ENCODE data around the gene SOHLH1. TPM values are rescaled to one million over a fixed set of nuclear protein-coding genes. Genes with fewer than 3 reads are reported as not detected.

SOHLH1 gene
- polyA plus RNA-seq, 2 of the 4 experiments (the other 2 are of a cell fraction), result not detected

DNA sequence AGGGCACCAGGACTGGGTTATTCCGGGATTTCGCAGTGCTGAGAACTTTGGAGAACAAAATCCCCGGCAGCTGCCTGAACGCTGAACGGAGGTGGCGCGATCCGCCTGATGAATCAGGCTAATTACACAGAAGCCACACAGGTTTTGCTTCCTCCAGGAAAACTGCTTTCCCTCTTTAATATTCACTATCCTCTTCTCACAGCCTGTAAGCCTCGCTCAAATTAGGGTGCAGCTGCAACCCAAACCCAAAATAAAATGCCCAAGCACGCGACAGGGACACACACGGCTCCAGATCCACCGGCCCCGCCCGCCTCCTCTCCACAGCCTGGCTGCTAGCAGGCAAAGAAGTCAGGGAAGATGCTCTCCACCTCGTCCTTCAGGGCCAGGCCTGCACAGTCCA, 6.0 kb downstream of the SOHLH1 start:
- no peak overlapping the region for H3K4me3 ChIP-seq
- no peak overlapping the region for H3K27ac ChIP-seq
- FAIRE-seq (no peak), DNase-seq (ENCODE audit: low read depth in 1 of 2, low spot score in 1 of 2) (no peak), ATAC-seq (peak in 1 of 2 experiments; percentile 21; a peak in 1 of 6 replicates)
- ChIA-PET CTCF (interaction anchor here (1.0 to 2.1 kb wide), 4 partner anchors 9 to 12 kb away, joined by 3 to 5 read pairs (median 3); no protein-coding TSS in a partner anchor), POLR2A (no interaction called here)
- no peaks in the 10 kb centered on the region for H3K4me1 ChIP-seq
- no peaks in the 10 kb centered on the region for H3K9me3 ChIP-seq
- no peak overlapping the region for H3K4me2 ChIP-seq
- TF ChIP-seq CBX2 (IDR thresholded peaks at IDR 0.05; ENCODE audit: borderline replicate concordance, low read depth), result no peak
- no peak for TF ChIP-seq KDM5A (IDR thresholded peaks at IDR 0.05)
- TF ChIP-seq, protein P1, sequence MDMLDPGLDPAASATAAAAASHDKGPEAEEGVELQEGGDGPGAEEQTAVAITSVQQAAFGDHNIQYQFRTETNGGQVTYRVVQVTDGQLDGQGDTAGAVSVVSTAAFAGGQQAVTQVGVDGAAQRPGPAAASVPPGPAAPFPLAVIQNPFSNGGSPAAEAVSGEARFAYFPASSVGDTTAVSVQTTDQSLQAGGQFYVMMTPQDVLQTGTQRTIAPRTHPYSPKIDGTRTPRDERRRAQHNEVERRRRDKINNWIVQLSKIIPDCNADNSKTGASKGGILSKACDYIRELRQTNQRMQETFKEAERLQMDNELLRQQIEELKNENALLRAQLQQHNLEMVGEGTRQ (IDR thresholded peaks at IDR 0.05), result no peak
- no peak for TF ChIP-seq MAFK (IDR thresholded peaks at IDR 0.05; ENCODE audit: partially characterized antibody)
- TF ChIP-seq BHLHE40 (IDR thresholded peaks at IDR 0.05; ENCODE audit: low read depth, low read length), result no peak
- no peak for TF ChIP-seq HOXB13 (CRISPR knock-in tag; IDR thresholded peaks at IDR 0.05; ENCODE audit: low read depth)
- no peak for TF ChIP-seq RAD21 (conservative IDR thresholded peaks at IDR 0.05 in 1 of 2, IDR thresholded peaks at IDR 0.05 in 1 of 2)
- no peak for TF ChIP-seq RFX5 (IDR thresholded peaks at IDR 0.05)
- TF ChIP-seq RARB (CRISPR knock-in tag; IDR thresholded peaks at IDR 0.05), result no peak
- no peak for TF ChIP-seq HOXA7 (CRISPR knock-in tag; IDR thresholded peaks at IDR 0.05)
- TF ChIP-seq EHMT2 (IDR thresholded peaks at IDR 0.05; ENCODE audit: low read depth), result no peak
- no peak for TF ChIP-seq JUN (IDR thresholded peaks at IDR 0.05)
- TF ChIP-seq FOXS1 (CRISPR knock-in tag; IDR thresholded peaks at IDR 0.05), result no peak
- no peak for TF ChIP-seq POLR2A (IDR thresholded peaks at IDR 0.05; ENCODE audit: low read length)
- TF ChIP-seq, protein P2, sequence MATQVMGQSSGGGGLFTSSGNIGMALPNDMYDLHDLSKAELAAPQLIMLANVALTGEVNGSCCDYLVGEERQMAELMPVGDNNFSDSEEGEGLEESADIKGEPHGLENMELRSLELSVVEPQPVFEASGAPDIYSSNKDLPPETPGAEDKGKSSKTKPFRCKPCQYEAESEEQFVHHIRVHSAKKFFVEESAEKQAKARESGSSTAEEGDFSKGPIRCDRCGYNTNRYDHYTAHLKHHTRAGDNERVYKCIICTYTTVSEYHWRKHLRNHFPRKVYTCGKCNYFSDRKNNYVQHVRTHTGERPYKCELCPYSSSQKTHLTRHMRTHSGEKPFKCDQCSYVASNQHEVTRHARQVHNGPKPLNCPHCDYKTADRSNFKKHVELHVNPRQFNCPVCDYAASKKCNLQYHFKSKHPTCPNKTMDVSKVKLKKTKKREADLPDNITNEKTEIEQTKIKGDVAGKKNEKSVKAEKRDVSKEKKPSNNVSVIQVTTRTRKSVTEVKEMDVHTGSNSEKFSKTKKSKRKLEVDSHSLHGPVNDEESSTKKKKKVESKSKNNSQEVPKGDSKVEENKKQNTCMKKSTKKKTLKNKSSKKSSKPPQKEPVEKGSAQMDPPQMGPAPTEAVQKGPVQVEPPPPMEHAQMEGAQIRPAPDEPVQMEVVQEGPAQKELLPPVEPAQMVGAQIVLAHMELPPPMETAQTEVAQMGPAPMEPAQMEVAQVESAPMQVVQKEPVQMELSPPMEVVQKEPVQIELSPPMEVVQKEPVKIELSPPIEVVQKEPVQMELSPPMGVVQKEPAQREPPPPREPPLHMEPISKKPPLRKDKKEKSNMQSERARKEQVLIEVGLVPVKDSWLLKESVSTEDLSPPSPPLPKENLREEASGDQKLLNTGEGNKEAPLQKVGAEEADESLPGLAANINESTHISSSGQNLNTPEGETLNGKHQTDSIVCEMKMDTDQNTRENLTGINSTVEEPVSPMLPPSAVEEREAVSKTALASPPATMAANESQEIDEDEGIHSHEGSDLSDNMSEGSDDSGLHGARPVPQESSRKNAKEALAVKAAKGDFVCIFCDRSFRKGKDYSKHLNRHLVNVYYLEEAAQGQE (IDR thresholded peaks at IDR 0.05), result no peak
- TF ChIP-seq, protein P3, sequence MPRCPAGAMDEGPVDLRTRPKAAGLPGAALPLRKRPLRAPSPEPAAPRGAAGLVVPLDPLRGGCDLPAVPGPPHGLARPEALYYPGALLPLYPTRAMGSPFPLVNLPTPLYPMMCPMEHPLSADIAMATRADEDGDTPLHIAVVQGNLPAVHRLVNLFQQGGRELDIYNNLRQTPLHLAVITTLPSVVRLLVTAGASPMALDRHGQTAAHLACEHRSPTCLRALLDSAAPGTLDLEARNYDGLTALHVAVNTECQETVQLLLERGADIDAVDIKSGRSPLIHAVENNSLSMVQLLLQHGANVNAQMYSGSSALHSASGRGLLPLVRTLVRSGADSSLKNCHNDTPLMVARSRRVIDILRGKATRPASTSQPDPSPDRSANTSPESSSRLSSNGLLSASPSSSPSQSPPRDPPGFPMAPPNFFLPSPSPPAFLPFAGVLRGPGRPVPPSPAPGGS (IDR thresholded peaks at IDR 0.05), result no peak
- TF ChIP-seq HEYL (CRISPR knock-in tag; IDR thresholded peaks at IDR 0.05), result no peak
- TF ChIP-seq SREBF2 (IDR thresholded peaks at IDR 0.05), result no peak
- no peak for TF ChIP-seq POLR2AphosphoS2 (conservative IDR thresholded peaks at IDR 0.05; ENCODE audit: low read length)
- TF ChIP-seq, protein P4, sequence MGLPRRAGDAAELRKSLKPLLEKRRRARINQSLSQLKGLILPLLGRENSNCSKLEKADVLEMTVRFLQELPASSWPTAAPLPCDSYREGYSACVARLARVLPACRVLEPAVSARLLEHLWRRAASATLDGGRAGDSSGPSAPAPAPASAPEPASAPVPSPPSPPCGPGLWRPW (IDR thresholded peaks at IDR 0.05), result no peak
- 46% methylated on average over 16 of the region's 16 CpGs for WGBS (ENCODE audit: missing lambda C conversion rate)

DNA sequence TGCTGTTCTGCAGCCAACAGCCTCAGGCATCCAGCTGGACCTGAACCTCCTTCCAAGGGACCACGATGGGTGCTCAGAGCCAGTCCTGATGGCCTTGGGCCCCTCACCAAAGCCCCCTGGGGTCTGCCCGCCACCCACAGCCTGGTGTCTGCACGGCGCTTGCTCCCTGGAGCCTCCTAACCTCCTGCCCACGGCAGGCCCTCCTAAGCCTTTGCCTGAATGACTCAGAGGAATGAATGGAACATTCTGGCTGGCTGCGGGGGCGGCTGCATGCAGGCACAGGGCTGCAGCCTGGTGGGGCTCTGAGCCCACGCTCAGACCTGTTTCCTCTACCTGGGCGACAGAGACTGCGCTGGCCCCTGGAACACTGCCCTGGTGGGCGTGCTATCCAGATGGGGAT, 6.9 kb downstream of the SOHLH1 start:
- FAIRE-seq (no peak), DNase-seq (ENCODE audit: low read depth in 1 of 2, low spot score in 1 of 2) (no peak), ATAC-seq (no peak)
- no peaks in the 10 kb centered on the region for H3K4me1 ChIP-seq
- no peak overlapping the region for H3K4me2 ChIP-seq
- no peak overlapping the region for H3K4me3 ChIP-seq
- ChIA-PET CTCF (interaction anchor here (1.0 to 1.8 kb wide), 2 partner anchors 10 to 11 kb away, joined by 3 read pairs; no protein-coding TSS in a partner anchor), POLR2A (interaction anchor here (0.5 kb wide), 1 partner anchor 215 kb away, joined by 3 read pairs; the partner anchor contains the start of gene CAMSAP1)
- WGBS (ENCODE audit: missing lambda C conversion rate), result 73% methylated on average over 3 of the region's 11 CpGs
- no peak overlapping the region for H3K27ac ChIP-seq
- no peak for TF ChIP-seq ZSCAN20 (CRISPR knock-in tag; IDR thresholded peaks at IDR 0.05)
- no peak for TF ChIP-seq HDAC2 (IDR thresholded peaks at IDR 0.05)
- no peak for TF ChIP-seq FOSB (CRISPR knock-in tag; IDR thresholded peaks at IDR 0.05)
- TF ChIP-seq CHD4 (IDR thresholded peaks at IDR 0.05; ENCODE audit: borderline replicate concordance), result no peak
- TF ChIP-seq POLR2A (IDR thresholded peaks at IDR 0.05; ENCODE audit: low read length), result no peak
- no peak for TF ChIP-seq ZC3H11A (IDR thresholded peaks at IDR 0.05)
- no peak for TF ChIP-seq FOXS1 (CRISPR knock-in tag; IDR thresholded peaks at IDR 0.05)
- TF ChIP-seq CHD2 (IDR thresholded peaks at IDR 0.05; ENCODE audit: low read length, partially characterized antibody), result no peak
- no peak for TF ChIP-seq PHF8 (IDR thresholded peaks at IDR 0.05; ENCODE audit: borderline replicate concordance, low read depth)
- TF ChIP-seq, protein P3 (IDR thresholded peaks at IDR 0.05), result no peak
- no peak for TF ChIP-seq CBX2 (IDR thresholded peaks at IDR 0.05; ENCODE audit: borderline replicate concordance, low read depth)
- TF ChIP-seq, protein P5, sequence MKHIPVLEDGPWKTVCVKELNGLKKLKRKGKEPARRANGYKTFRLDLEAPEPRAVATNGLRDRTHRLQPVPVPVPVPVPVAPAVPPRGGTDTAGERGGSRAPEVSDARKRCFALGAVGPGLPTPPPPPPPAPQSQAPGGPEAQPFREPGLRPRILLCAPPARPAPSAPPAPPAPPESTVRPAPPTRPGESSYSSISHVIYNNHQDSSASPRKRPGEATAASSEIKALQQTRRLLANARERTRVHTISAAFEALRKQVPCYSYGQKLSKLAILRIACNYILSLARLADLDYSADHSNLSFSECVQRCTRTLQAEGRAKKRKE (CRISPR knock-in tag; IDR thresholded peaks at IDR 0.05; ENCODE audit: low read depth), result no peak
- H3K9me3 ChIP-seq, result no peaks in the 10 kb centered on the region

Data from A549 (cell line).